C4-2B (cell line): Measurements from ENCODE around the gene APOL2.

Experiments
- CTCF ChIP-seq: fragments of 450-650 bp; conservative IDR thresholded peaks from 2 replicates; pipeline ENCODE4 v1.5.1; 2017; ENCODE audit warnings: mild to moderate bottlenecking
- ZFX ChIP-seq: fragments of 450-650 bp; IDR thresholded peaks from 2 replicates; pipeline ENCODE4 v1.6.1; 2017

GRCh38 chr22:36191106-36191836 is 48.1 kb downstream of the APOL2 start:
- TF ChIP-seq CTCF = no peak
- TF ChIP-seq ZFX = no peak
